ENCODE measurements around the gene LYZ.
"Not testable (repeated sequence)": the region's sequence is repeated elsewhere in the genome, so short reads cannot be mapped to it uniquely, and the experiment has no call there.

LYZ gene

GRCh38 chr12:69348162-69348938 lies at the start of gene LYZ:
Gene LYZ (plus strand): TSS chr12:69348381. CDS start chr12:69348409, 28 bp downstream.
- DNase-seq: no peak

DNA sequence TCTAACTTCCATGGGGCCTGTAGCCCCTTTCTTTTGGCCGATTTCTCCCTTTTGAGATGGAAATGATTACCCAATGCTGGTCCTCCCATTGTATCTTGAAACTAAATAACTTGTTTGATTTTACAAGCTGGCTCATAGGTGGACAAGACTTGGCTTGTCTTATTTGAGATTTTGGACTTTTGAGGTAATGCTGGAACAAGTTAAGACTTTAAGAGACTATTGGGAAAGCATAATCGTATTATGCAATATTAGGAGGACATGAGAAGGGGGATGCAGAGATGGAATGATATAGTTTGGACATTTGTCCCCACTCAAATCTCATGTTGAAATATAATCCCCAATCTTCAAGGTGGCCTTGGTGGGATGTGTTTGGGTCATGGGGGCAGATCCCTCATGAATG lies 49.2 kb upstream of the LYZ start:
- DNase-seq: no peak

DNA sequence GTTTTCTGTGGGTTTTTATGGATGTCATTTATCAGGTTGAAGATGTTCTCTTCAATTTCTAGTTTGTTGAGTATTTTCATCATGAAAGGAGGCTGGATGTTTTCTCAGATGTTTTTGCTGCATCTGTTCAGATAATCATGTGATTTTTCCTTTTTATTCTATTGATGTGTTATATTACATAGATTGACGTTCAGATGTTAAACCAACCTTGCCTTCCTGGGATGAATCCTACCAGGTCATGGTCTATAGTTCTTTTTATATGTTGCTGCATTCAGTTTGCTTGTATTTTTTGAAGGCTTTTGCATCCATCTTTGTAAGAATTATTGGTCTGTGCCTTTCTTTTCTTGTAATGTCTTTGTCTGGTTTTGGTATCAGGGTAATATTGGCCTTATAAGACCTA lies 43.9 kb upstream of the LYZ start:
- no peak for DNase-seq

GRCh38 chr12:69309461-69309860 lies 38.7 kb upstream of the LYZ start:
- no peak for DNase-seq

- DNase-seq: no peak
Measured at GRCh38 chr12:69313209-69313608, 35.0 kb upstream of the LYZ start.

DNA sequence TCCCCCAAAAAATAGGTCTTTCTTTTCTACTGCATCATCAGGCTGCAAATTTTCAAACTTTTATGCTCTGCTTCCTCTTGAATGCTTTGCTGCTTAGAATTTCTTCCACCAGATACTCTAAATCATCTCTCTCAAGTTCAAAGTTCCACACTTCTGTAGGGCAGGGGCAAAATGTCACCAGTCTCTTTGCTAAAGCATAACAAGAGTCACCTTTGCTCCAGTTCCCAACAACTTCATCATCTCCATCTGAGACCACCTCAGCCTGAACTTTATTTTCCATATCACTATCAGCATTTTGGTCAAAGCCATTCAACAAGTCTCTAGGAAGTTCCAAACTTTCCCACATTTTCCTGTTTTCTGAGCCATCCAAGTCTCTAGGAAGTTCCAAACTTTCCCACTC lies 31.4 kb upstream of the LYZ start:
- DNase-seq: not testable (repeated sequence)

- not testable (repeated sequence) for DNase-seq
Measured at GRCh38 chr12:69317233-69317632, 30.9 kb upstream of the LYZ start.

DNA sequence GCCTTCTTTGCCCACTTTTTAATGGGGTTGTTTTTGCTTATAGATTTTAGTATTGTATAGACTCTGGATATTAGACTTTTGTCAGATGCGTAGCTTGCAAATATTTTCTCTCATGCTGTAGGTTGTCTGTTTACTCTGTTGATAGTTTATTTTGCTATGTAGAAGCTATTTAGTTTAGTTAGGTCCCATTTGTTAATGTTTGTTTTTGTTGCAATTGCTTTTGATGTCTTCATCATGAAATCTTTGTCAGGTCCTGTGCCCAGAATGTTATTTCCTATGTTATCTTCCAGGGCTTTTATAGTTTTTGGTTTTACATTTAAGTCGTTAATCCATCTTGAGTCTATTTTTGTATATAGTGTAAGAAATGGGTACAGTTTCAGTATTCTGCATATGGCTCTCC lies 30.0 kb upstream of the LYZ start:
- no peak for DNase-seq

GRCh38 chr12:69321351-69321750 lies 26.8 kb upstream of the LYZ start:
- DNase-seq: no peak

- no peak for DNase-seq
Measured at GRCh38 chr12:69324797-69325466, 23.2 kb upstream of the LYZ start.

DNA sequence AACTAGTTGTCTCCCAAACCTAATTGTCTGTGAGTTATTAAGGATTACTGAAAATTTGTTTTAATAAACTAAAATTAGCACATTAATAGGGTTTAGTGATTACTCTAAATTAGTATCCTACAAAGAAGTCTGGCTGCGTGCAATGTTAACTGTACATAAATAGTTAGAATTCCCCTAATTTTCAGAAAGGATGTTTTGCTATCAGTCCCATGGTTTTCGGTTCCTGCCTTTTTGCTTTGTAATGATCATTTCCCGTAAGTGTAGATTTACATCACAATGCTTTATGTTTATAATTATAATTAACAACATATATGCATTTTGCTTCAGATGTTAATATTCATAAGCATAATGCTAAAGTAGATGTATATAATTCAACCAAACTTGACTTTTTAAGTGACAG lies 19.8 kb upstream of the LYZ start:
- no peak for DNase-seq

GRCh38 chr12:69329669-69330428 lies 18.3 kb upstream of the LYZ start:
- DNase-seq: peak; percentile 37

DNA sequence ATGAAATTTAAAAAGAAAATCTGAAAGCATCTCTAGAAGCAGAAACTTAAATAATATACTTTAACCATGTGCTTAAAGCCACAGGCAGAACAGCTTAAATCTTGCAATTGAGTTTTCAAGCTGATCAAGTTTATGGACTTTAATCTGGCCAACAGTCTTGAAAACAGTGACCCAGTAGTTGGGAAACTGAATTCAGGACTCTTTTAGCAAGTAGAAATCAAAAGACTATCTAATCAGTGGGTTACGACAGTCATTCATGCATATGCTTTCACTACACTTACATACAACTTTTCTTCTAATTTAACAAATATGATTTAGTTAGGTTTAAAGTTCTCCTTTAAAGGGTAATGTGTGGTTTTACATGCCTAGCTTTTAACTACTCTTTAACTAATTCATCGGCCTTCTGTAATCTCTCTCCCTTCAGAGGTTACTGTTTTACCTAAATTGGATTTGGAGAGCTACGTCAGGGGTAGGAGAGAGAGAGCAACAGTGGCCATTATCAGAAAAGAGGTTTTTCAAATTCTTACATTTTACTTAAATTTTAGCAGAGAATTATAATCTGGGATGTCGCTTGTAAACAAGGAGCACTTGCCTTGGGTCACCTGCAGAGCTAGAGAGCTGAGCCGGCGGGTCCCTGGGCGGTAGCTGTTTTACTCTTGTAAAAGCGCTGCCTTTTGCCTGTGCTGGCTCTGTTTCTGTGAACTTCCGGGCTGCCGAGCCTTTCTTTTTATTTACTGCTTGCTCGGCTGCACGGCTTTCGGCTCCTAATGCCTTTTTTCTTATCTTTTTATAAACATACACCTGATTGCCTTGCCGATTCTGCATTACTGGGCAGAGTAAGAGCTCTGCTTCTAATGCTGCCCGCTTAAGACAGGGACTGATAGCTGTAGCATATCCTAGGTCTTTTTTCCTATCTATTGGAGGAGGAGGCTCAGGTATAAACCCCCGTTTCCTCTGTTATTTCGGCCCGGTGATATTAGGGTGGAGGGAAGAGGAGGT lies 17.4 kb upstream of the LYZ start:
- peak; percentile 62 for DNase-seq

GRCh38 chr12:69331519-69331908 lies 16.7 kb upstream of the LYZ start:
- no peak for DNase-seq

DNA sequence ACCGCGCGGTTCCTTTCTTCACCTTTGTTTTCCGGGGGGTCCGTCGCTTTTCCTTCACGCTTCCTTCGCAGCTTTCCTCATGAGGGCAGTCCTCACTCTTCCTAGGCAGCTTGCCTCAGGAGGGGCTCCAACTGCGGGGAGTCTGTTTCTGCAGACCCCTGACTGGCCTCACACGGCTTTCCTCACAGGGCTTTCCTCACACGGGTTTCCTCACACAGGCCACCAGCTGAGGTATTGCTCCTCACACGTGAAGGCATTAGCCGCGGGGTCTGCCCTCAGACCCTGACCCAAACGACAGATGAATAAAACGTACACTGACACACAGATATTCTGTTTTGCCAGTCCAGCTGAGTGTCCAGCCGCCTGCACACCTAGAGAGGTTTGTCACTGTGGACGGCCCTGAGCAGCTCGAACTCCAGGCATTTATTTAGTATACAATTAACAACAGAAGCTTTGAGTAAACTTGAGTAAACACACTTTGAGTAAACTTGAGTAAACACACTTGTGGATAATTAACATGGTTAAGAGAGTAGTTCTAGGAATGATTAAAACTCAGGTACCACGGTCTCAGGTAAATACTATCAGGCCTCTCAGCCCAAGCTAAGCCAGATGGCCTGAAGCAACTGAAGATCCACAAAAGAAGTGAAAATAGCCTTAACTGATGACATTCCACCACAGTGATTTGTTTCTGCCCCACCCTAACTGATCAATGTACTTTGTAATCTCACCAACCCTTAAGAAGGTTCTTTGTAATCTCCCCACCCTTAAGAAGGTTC lies 16.1 kb upstream of the LYZ start:
- no peak for DNase-seq

GRCh38 chr12:69332815-69333358 lies 15.3 kb upstream of the LYZ start:
- no peak for DNase-seq

DNA sequence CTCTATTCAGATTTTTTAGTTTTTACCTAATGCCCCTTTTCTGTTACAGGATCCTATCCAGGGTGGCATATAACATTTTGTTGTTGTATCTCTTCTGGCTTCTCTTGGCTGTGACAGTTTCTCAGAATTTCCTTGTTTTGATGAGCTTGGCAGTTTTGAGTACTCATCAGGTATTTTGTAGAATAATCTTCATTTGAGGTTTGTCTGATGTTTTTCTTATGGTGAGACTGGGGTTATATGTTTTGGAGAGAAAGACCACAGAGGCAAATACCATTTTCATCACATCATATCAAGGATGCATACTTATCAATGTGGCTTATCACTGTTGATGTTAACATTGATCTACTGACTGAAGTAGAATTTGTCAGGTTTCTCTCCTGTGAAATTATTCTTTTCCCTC lies 14.0 kb upstream of the LYZ start:
- DNase-seq: no peak

DNA sequence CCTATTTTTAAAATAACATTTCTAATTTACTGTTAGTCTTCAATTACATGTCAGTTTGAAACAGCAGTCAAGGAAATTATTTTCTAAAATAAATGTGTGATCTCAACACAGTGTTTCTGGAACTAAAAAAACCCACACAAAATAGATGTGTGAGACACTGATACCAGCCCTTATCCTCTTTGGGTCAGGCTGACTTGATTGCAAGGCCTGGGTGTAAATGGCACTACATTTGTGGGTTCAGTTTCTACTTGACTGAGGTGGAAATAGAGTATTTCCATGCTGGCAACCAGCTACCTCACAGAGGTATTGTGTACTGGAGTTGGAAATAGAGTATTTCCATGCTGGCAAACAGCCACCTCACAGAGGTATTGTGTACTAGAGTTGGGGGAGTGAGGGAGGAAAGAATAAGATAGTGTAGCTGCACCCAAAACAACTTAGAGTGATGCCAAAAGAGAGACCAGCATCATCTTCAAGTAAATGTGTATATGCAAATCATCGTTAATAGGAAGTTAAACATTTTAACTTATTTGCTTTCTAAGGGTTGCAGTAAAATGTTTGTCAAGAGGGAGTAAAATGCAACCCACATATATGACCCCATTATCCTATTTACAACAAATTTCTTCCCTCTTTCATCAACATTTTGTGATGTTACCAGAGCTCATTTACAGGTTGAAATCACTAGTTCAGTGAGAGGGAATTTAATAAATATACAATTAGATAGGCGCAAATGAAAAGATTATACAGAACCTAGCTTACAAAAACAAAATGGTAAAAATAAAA lies 10.7 kb upstream of the LYZ start:
- no peak for DNase-seq

DNA sequence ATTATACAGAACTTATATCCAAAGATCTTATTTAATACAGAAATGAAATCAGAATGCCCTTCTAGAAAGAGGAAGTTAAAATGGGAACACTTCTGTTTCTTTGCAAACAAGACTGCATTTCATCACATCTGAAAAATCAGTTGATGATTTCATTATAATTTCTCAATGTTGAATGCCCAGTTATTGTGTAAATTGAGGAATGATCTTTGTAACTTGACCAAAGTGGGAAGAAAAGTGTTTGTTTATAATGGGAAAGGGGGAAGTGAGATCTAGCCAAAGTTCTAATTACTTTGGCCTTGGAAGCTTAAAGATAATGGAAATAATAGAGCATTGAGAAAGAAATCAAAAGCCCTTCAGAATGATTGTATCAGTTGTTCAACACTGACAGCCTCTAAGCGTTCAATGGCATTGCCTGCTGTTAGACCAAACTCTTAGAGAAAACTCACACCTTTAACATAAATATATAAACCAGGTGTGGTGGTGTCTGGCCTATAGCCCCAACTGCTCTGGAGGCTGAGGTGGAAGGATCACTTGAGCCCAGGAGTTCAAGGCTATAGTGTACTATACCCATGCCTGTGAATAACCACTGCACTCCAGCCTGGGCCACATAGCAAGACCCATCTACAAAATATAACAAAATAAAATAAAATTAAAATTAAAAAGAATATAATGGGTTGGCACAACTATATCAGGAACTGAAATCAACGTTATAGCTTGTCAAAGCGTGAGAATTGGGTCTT lies 9.9 kb upstream of the LYZ start:
- no peak for DNase-seq

DNA sequence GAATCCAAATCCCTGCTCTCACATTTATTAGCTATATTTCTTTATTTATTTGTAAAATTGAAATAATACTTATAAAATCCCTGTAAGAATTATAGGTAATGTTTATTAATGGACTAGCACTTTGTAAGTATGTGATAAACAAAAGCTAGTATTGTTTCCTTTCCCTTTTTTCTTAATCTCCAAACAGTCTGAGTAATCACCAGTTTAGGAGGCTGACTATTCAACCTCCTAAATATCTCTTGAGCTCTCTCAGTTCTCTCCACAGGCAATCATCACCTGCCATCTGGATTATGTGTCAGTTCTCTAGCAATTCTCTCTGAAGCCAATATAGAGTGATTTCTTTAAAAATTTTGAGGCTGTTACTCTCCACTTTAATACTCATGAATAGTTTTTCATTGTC lies 9.2 kb upstream of the LYZ start:
- DNase-seq: no peak

Measured in activated CD4-positive, alpha-beta T cell treated with anti-CD3 and anti-CD28 coated beads, Interleukin-10, Interleukin-2, amounts not matched to agents 100 ng/mL and 50 ng/mL, durations not matched to agents 16 hours and 8 hours (primary cell).